ENCODE data around the gene HGF. TPM values are rescaled to one million over a fixed set of nuclear protein-coding genes. Genes with fewer than 3 reads are reported as not detected.

Gene HGF
- total RNA-seq, 1 experiment from 2014 or later = 0.72 TPM

DNA sequence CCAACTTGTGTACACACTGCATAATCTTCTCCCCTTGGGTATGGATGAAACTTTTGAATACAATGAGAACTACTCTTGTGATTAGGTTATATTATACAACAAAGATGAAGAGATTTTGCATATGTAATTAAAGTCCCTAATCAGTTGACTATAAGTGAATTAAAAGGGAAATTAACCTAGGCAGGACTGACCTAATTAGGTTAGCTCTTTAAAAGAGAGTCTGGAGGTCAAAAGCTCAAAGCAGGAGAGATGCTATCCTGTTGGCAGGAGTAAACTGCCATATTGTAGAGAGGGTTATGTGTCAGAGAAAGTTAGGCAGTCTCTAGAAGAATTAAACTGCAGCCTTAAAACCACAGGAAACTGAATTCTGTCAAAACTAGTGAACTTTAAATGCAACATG lies 29.4 kb downstream of the HGF start:
- Mint-ChIP-seq H3K4me3 (no peak overlapping the region), H3K4me1 (peaks cover 5% of the 10 kb centered on the region), H3K27me3 (ENCODE audit: low read depth) (no peaks in the 10 kb centered on the region), H3K36me3 (no peaks in the 10 kb centered on the region), H3K27ac (no peak overlapping the region), H3K9me3 (no peaks in the 10 kb centered on the region)
- ATAC-seq (no peak), DNase-seq (ENCODE audit: low spot score) (no peak)
- POLR2A ChIA-PET = no interaction called here
- TF ChIP-seq NFATC4 (CRISPR knock-in tag; IDR thresholded peaks at IDR 0.05) = no peak
- no peak for TF ChIP-seq ZNF121 (CRISPR knock-in tag; IDR thresholded peaks at IDR 0.05)
- TF ChIP-seq, protein P1, sequence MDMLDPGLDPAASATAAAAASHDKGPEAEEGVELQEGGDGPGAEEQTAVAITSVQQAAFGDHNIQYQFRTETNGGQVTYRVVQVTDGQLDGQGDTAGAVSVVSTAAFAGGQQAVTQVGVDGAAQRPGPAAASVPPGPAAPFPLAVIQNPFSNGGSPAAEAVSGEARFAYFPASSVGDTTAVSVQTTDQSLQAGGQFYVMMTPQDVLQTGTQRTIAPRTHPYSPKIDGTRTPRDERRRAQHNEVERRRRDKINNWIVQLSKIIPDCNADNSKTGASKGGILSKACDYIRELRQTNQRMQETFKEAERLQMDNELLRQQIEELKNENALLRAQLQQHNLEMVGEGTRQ (CRISPR knock-in tag; IDR thresholded peaks at IDR 0.05) = no peak
- TF ChIP-seq HMGA2 (CRISPR knock-in tag; IDR thresholded peaks at IDR 0.05) = no peak
- TF ChIP-seq ZNF232 (CRISPR knock-in tag; IDR thresholded peaks at IDR 0.05) = no peak
- no peak for TF ChIP-seq ZNF263 (CRISPR knock-in tag; IDR thresholded peaks at IDR 0.05; ENCODE audit: low read depth)
- TF ChIP-seq, protein P2, sequence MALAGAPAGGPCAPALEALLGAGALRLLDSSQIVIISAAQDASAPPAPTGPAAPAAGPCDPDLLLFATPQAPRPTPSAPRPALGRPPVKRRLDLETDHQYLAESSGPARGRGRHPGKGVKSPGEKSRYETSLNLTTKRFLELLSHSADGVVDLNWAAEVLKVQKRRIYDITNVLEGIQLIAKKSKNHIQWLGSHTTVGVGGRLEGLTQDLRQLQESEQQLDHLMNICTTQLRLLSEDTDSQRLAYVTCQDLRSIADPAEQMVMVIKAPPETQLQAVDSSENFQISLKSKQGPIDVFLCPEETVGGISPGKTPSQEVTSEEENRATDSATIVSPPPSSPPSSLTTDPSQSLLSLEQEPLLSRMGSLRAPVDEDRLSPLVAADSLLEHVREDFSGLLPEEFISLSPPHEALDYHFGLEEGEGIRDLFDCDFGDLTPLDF (CRISPR knock-in tag; IDR thresholded peaks at IDR 0.05) = no peak
- TF ChIP-seq ESRRA (CRISPR knock-in tag; IDR thresholded peaks at IDR 0.05; ENCODE audit: borderline replicate concordance) = no peak
- CTCF ChIA-PET = no interaction called here

DNA sequence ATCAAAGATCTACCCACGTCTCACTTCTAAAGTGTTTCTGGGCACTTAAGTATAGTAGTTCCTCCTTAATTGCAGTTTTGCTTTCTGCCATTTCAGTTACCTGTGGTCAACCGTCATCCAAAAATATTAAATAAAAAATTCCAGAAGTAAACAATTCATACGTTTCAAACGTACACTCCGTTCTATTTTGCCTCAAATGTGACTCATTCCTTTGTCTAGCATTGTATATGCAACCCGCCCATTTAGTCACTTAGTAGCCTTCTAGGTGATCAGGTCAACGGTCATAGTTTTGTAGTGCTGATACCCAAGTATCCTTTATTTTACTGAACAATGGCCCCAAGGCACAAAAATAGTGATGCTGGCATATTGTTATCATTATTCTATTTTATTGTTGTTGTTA lies 33.8 kb downstream of the HGF start:
- no peaks in the 10 kb centered on the region for H3K4me1 Mint-ChIP-seq
- no peaks in the 10 kb centered on the region for H3K36me3 Mint-ChIP-seq
- ChIA-PET POLR2A (no interaction called here), CTCF (no interaction called here)
- no peak for DNase-seq (ENCODE audit: low spot score)
- no peak overlapping the region for H3K4me3 Mint-ChIP-seq
- no peak for ATAC-seq
- H3K27me3 Mint-ChIP-seq (ENCODE audit: low read depth) = no peaks in the 10 kb centered on the region
- no peak overlapping the region for H3K27ac Mint-ChIP-seq
- H3K9me3 Mint-ChIP-seq = no peaks in the 10 kb centered on the region
- TF ChIP-seq SMAD4 (CRISPR knock-in tag; IDR thresholded peaks at IDR 0.05) = no peak
- TF ChIP-seq ZNF232 (CRISPR knock-in tag; IDR thresholded peaks at IDR 0.05) = no peak
- TF ChIP-seq, protein P3, sequence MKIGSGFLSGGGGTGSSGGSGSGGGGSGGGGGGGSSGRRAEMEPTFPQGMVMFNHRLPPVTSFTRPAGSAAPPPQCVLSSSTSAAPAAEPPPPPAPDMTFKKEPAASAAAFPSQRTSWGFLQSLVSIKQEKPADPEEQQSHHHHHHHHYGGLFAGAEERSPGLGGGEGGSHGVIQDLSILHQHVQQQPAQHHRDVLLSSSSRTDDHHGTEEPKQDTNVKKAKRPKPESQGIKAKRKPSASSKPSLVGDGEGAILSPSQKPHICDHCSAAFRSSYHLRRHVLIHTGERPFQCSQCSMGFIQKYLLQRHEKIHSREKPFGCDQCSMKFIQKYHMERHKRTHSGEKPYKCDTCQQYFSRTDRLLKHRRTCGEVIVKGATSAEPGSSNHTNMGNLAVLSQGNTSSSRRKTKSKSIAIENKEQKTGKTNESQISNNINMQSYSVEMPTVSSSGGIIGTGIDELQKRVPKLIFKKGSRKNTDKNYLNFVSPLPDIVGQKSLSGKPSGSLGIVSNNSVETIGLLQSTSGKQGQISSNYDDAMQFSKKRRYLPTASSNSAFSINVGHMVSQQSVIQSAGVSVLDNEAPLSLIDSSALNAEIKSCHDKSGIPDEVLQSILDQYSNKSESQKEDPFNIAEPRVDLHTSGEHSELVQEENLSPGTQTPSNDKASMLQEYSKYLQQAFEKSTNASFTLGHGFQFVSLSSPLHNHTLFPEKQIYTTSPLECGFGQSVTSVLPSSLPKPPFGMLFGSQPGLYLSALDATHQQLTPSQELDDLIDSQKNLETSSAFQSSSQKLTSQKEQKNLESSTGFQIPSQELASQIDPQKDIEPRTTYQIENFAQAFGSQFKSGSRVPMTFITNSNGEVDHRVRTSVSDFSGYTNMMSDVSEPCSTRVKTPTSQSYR (CRISPR knock-in tag; IDR thresholded peaks at IDR 0.05) = no peak
- TF ChIP-seq, protein P4, sequence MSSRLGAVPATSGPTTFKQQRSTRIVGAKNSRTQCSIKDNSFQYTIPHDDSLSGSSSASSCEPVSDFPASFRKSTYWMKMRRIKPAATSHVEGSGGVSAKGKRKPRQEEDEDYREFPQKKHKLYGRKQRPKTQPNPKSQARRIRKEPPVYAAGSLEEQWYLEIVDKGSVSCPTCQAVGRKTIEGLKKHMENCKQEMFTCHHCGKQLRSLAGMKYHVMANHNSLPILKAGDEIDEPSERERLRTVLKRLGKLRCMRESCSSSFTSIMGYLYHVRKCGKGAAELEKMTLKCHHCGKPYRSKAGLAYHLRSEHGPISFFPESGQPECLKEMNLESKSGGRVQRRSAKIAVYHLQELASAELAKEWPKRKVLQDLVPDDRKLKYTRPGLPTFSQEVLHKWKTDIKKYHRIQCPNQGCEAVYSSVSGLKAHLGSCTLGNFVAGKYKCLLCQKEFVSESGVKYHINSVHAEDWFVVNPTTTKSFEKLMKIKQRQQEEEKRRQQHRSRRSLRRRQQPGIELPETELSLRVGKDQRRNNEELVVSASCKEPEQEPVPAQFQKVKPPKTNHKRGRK (CRISPR knock-in tag; IDR thresholded peaks at IDR 0.05; ENCODE audit: borderline replicate concordance) = no peak
- TF ChIP-seq, protein P5, sequence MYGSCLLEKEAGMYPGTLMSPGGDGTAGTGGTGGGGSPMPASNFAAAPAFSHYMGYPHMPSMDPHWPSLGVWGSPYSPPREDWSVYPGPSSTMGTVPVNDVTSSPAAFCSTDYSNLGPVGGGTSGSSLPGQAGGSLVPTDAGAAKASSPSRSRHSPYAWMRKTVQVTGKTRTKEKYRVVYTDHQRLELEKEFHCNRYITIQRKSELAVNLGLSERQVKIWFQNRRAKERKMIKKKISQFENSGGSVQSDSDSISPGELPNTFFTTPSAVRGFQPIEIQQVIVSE (CRISPR knock-in tag; IDR thresholded peaks at IDR 0.05; ENCODE audit: borderline replicate concordance) = no peak
- TF ChIP-seq, protein P6, sequence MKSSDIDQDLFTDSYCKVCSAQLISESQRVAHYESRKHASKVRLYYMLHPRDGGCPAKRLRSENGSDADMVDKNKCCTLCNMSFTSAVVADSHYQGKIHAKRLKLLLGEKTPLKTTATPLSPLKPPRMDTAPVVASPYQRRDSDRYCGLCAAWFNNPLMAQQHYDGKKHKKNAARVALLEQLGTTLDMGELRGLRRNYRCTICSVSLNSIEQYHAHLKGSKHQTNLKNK (CRISPR knock-in tag; IDR thresholded peaks at IDR 0.05) = no peak
- TF ChIP-seq EMX1 (CRISPR knock-in tag; IDR thresholded peaks at IDR 0.05) = no peak
- TF ChIP-seq, protein P7, sequence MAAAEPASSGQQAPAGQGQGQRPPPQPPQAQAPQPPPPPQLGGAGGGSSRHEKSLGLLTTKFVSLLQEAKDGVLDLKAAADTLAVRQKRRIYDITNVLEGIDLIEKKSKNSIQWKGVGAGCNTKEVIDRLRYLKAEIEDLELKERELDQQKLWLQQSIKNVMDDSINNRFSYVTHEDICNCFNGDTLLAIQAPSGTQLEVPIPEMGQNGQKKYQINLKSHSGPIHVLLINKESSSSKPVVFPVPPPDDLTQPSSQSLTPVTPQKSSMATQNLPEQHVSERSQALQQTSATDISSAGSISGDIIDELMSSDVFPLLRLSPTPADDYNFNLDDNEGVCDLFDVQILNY (CRISPR knock-in tag; IDR thresholded peaks at IDR 0.05) = no peak
- TF ChIP-seq, protein P8, sequence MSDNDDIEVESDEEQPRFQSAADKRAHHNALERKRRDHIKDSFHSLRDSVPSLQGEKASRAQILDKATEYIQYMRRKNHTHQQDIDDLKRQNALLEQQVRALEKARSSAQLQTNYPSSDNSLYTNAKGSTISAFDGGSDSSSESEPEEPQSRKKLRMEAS (CRISPR knock-in tag; IDR thresholded peaks at IDR 0.05) = no peak
- no peak for TF ChIP-seq CBFB (CRISPR knock-in tag; IDR thresholded peaks at IDR 0.05; ENCODE audit: low read depth)
- no peak for TF ChIP-seq TCF7 (CRISPR knock-in tag; IDR thresholded peaks at IDR 0.05; ENCODE audit: low read depth)
- TF ChIP-seq, protein P9, sequence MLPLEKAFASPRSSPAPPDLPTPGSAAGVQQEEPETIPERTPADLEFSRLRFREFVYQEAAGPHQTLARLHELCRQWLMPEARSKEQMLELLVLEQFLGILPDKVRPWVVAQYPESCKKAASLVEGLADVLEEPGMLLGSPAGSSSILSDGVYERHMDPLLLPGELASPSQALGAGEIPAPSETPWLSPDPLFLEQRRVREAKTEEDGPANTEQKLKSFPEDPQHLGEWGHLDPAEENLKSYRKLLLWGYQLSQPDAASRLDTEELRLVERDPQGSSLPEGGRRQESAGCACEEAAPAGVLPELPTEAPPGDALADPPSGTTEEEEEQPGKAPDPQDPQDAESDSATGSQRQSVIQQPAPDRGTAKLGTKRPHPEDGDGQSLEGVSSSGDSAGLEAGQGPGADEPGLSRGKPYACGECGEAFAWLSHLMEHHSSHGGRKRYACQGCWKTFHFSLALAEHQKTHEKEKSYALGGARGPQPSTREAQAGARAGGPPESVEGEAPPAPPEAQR (CRISPR knock-in tag; IDR thresholded peaks at IDR 0.05) = no peak
- no peak for TF ChIP-seq GTF2I (CRISPR knock-in tag; conservative IDR thresholded peaks at IDR 0.05)
- TF ChIP-seq ZNF121 (CRISPR knock-in tag; IDR thresholded peaks at IDR 0.05) = no peak
- TF ChIP-seq, protein P10, sequence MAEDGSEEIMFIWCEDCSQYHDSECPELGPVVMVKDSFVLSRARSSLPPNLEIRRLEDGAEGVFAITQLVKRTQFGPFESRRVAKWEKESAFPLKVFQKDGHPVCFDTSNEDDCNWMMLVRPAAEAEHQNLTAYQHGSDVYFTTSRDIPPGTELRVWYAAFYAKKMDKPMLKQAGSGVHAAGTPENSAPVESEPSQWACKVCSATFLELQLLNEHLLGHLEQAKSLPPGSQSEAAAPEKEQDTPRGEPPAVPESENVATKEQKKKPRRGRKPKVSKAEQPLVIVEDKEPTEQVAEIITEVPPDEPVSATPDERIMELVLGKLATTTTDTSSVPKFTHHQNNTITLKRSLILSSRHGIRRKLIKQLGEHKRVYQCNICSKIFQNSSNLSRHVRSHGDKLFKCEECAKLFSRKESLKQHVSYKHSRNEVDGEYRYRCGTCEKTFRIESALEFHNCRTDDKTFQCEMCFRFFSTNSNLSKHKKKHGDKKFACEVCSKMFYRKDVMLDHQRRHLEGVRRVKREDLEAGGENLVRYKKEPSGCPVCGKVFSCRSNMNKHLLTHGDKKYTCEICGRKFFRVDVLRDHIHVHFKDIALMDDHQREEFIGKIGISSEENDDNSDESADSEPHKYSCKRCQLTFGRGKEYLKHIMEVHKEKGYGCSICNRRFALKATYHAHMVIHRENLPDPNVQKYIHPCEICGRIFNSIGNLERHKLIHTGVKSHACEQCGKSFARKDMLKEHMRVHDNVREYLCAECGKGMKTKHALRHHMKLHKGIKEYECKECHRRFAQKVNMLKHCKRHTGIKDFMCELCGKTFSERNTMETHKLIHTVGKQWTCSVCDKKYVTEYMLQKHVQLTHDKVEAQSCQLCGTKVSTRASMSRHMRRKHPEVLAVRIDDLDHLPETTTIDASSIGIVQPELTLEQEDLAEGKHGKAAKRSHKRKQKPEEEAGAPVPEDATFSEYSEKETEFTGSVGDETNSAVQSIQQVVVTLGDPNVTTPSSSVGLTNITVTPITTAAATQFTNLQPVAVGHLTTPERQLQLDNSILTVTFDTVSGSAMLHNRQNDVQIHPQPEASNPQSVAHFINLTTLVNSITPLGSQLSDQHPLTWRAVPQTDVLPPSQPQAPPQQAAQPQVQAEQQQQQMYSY (CRISPR knock-in tag; IDR thresholded peaks at IDR 0.05) = no peak
- TF ChIP-seq GRHL2 (CRISPR knock-in tag; IDR thresholded peaks at IDR 0.05; ENCODE audit: insufficient replicate concordance, severe bottlenecking) = no peak
